ENCODE measurements around the gene LYPD5.
"Not testable (repeated sequence)": the region's sequence is repeated elsewhere in the genome, so short reads cannot be mapped to it uniquely, and the experiment has no call there.

The LYPD5 gene

DNA sequence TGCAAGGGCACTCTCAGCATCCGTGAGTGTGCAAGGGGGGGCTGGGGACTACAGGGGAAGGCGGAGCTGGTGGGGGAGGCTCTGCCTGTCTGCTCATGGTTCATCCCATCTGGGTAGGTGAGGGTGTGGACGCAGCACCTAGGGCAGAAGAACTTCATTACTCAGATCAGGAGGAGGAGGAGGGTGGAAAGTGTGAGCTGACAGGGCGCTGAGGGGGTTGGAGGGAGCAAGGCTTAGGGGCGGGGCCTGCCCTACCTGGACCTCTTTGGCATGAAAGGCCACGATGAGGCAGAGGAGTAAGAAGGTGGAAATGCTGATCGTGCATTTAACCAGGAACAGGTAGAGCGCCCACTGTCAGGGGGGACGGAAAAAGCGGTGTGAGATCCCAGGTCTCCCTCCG lies 26.0 kb downstream of the LYPD5 start:
- DNase-seq = no peak

DNA sequence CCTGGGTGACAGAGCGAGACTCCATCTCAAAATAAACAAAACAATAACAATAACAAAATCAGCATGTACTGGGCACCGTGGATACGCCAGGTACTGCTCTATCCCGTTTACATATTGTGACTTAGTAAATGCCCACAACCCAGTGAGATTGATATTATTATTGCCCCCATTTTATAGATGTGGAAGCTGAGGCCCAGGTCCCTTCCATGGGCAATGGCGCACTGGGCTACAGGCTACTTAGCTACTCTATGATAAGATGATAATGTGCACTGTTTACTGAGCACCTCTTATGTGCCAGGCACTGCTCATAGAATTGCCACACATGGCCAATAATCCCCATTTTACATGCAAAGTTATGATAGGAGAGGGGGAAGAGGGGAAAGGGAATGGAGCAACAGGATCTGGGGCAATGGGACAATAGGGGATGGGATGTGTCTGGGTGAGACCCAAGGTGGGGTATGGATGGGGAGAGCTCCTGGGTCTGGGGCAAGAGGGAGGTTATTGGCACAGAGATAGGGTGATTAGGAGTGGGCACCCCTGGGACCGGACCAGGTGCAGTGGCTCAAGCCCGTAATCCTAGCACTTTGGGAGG lies 26.9 kb downstream of the LYPD5 start:
- no peak for DNase-seq

DNA sequence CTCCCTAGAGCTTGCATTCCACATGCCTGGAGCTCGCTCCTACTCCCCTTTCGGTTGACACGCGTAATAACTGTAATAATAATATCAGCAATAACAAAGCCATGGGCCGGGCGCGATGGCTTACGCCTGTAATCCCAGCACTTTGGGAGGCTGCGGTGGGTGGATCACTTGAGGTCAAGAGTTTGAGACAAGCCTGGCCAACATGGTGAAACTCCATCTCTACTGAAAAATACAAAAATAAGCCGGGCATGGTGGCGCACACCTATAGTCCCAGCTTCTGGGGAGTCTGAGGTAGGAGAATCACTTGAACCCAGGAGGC lies 27.3 kb downstream of the LYPD5 start:
- not testable (repeated sequence) for DNase-seq

DNA sequence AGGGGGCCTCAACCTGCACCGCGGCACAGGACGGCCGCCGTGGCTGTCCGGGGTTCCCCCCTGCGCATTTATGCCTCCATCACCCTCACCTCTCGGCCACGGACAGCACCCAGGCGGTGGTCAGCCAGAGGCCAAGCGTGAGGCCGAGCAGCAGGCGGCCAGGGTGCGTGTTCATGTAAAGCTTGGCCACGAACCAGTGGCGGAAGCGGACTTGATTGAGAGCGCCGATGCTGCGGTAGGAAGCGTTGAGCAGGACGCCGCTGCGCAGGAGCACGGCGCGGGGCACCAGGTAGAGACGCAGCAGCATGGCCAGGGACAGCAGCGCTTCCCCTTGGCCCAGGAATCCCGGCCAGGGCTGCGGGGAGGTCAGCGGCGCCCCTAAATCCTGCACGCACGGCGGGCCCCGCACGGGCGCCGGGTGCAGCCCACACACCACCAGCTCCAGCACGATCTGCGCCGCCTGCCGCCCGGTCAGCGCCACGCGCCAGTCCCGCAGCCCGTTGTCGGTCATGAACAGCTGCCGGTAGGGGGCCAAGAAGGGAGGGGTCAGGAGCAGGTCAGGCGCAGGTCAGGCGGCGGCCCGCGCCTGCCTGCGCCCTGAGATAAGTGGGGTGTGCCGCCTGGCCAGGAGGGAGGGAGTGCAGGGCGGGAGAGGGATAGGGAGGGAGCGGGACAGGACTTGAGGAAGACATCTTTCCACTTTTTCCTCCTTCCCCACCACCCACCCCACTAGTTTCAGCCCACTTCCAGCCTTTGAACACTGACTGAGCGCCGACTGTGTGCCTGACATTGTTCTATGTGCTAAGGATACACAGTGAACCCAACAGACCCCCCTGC lies 27.9 kb downstream of the LYPD5 start:
- DNase-seq = no peak

DNA sequence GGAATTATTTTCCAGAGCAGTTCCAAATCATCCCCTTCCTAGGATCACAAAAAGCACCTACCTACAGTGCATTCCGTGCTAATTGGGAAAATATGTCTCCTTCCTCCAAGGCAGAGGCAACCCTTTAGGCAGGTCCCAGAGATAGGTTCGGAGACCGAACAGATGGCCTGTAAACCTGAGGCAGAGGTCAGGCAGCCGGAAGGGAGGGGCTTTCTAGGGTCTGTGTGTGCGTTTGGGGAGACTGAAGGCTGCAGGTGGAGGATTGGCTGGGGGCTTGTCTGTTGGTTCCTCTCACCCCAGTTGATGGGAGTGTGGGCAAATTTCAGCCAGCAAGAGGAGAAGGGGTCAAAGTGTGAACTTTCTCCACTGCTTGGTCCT lies 28.5 kb downstream of the LYPD5 start:
- DNase-seq = no peak

DNA sequence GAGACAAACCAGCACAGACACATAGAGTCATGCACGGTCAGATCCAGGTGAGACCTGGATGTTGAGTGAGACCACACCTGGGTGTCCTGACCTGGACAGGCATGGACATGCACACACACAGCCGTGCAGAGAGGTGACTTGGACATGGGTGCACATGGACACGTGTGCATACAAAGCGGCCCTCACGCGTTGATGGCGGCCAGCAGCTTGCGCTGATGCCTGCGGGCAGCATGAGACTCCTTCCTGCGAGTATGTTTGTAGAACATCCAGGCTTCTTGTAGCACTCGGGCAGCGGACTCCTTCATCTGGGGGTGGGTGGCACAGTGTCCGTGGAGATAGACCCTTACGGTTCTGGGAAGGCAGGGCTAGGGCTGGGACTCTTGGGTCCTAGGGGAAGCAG lies 33.0 kb downstream of the LYPD5 start:
- no peak for DNase-seq

DNA sequence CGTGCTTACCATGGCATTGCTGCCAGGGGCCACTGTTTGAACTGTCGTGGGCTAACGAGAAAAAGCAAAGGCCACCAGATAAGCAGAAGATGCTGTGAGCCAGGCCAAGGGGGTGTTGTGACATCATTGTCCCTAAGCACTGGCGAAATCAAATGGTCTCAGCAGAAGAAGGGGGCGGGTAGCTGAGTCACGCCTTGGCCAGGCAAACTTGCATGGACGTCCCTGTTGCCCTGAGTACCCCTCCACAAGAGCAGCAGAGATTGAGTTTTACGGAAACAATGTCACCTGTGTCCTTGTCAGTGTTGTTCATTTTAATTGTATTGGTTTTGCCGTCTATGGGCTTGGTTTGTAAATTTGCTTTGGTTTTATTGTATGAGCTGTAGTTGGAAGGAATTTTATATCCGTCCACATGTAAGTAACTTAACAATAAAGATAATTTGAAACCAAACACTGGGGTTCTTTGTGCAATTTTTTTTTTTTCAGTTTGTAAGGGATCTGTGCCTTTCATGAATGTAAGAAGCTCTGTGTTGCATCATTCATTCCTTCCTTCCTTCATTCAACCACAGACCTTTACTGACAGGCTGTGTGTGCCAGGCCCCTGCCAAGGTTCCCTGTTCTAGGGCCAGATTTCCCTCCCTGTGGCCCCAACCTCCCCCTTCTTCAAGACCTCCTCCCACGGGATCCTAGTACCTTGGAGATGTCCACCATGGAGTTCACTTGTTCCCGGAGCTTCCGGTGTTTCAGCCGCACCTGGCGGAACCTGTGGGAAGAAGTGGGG lies 33.8 kb downstream of the LYPD5 start:
- DNase-seq = no peak

DNA sequence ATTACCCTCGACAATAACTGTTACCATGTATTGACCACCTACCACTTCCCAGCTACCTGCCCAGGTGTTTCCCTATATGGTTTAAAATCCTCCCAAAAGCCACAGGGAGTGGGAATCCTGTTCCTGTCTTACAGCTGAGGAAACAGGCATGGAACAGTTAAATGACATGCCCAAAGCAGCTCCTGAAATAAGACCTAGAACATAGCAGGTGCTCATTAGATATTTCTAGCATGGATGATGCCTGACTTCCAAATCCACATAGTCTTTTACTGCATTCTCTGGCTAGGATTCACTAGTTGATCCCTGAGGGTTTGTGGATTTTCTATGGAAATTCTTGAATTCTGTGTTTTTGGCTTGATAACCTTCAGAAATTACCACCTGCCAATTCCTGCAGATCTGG lies 34.4 kb downstream of the LYPD5 start:
- no peak for DNase-seq

DNA sequence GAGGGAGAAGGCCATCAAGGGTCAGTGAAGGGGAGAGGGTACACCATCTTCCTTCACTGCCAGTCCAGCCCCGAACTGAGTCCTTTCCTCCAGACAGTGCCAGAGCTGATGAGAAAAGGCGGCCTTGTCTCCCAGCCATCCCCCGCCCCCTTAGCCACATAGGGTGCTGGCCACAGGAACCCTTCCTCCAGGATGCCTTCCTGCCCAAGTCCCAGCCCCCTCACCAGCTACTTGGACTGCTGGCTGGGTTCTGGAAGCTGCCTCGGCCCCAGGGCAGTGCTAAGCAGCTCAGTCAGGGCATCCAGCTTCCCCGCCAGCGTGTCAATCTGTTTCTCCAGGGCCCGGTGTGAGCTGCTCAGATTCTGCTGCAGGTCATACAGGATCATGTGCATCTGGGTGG lies 34.9 kb downstream of the LYPD5 start:
- no peak for DNase-seq

DNA sequence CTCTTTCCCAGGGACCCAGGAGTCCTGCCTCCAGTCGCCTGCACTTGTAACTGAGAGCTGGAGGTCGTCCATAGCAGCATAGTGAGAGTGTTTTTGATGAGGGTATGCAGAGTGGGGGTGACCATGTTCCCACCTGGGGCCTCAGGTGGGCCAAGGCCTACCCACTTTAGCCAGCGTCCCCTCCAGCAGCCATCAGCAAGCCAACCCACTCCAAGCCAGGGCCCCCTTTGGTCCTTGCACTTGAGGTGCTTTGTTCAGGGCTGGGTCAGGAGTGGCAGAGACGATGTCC lies 35.5 kb downstream of the LYPD5 start:
- no peak for DNase-seq

DNA sequence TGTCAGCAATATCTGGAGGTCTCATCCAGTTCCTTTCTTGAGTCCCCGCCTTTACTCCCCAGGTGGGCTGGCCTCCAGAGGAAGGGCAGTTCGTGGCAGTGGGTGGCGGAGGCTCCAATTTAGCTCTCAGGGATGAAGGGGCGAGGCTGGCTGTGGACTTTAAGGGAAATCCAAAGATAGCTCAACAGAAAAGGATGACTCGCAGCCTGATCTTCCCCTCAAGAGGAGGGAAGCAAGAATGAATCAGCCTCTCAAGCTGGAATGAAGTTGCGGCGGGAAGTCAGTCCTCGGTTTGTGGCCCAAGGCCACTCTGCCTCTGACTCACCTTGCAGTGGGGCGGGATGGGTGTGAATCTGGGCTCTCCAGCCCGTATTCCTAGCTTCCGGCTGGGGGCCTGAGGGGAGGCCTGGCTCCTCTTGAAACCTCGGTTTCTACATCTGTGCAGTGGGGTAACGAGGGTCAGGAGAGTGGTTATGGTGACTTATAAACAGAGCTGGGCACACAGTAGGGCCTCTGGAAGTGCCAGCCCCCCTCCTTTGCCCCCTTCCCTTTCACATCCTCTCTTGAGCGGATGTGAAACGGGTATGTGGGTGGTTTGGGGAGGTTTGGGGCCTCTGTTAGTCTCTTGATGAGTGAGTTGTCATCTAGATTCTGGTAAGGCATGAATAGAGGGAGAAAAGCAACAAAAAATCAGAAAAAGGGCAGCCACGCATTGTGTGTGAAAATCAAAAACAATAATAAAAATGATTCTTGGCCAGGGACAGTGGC lies 37.0 kb downstream of the LYPD5 start:
- no peak for DNase-seq

DNA sequence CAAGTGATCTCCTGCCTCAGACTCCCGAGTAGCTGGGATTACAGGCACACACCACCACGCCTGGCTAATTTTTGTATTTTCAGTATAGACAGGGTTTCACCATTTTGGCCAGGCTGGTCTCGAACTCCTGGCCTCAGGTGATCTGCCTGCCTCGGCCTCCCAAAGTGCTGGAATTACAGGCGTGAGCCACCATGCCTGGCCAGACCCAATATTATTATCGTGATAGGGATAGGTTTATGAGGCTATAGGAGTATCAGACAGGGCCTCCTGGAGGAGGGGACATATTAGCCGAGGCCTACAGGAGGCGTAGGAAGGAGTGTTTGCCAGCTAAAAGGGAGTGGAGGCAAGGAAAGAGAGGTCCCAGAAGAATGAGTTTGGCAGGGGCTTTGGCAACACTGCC lies 37.6 kb downstream of the LYPD5 start:
- DNase-seq = not testable (repeated sequence)

DNA sequence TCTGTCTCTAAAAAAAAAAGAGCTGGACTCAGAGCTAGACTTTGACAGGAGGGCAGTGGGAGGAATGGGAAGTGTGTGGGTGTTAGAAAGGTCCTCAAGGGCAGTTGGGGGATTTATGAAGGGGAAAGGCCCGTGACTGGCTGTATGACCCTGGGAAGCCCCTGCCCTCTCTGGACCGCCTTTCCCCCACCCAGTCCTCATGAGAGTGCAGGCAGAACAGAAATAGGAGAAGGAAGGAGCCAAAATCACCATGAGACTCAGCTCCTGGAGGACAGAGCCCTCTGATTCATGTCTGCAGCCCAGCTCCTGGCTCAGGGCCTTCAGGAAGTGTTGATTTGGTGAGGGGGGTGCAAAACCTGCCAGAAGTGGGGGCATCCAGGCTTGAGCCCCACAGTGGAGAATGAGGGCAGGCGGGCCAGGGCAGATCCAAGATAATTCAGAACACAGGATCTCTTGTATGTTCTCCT lies 38.7 kb downstream of the LYPD5 start:
- no peak for DNase-seq

DNA sequence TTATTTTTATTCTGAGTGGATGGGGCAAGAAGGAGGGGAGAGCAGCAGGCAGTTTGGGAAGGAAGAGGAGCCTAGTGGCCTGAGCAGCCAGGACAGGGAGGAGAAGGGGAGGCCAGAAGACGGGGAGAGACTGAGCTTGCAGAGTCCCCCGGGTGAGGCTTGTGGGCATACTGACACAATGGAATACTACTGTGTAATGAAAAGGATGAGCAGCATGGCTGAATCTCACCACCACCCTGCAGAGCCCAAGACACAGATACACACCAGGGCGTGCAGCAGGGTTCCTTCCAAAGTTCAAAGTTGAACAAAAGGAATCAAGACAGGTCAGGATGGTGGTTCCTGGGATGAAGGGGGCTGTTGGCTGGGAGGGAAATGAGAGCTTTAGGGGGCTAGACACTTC lies 39.4 kb downstream of the LYPD5 start:
- DNase-seq = no peak

DNA sequence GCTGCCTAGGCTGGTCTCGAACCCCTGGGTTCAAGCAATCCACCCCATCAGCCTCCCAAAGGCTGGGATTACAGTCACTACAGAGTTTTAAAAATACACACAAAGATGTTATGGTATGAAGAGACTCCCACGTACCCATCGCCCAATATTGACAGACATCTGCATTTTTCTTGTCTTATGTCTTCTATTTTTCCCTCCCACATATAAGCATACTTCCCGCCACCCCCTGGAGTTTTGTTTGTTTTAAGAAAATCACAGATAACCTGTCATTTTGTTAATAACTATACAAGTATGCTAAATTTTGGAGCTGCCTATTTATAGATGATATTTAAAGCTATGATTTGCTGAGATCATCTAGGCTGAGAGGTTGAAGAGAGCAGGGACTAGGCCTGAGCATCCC lies 41.3 kb downstream of the LYPD5 start:
- DNase-seq = no peak

DNA sequence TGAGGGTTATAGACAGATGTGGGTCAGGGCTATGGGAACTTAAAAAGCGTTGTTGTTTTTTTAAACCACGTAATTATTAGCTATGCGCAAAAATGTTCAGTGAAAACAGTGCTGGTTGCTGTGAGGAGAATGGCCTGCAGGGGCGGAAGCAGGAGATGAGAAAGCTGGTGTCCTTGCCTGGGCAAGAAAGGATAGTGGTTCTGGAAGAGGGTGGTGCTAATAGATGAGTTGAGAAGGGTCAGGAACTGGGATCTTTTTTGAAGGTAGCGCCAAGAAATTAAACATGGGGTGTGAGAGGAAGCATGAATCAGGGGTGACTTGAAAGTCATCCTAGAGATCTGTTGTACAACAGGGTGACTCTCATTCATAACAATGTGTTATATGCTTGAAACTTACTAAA lies 42.7 kb downstream of the LYPD5 start:
- DNase-seq = no peak

DNA sequence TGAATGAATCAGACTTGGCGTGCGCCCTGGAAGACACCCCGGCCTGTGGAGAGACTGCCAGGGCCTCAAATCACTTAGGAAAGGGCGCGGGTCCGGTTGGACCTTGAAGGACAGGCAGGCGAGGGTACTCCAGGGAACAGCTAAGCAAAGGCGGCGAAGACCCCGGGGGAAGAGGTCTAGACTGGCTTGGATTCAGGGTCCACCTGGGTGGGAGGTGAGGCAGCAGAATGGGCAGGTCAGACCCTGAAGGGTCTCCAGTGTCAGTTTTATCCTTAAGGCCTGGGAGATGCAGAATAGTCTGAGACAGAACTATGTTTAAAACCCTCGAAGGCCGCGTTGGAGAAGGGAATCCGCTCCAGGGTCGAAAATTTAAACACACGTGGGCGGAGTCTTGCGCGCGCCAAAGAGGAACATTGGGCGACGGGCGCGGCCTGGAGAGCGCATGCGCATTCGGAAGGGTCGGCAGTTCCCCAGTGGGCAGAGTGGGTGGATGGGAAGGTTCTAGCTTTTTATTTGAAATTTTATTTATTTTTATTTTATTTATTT lies 46.9 kb downstream of the LYPD5 start:
- DNase-seq = peak; percentile 70

DNA sequence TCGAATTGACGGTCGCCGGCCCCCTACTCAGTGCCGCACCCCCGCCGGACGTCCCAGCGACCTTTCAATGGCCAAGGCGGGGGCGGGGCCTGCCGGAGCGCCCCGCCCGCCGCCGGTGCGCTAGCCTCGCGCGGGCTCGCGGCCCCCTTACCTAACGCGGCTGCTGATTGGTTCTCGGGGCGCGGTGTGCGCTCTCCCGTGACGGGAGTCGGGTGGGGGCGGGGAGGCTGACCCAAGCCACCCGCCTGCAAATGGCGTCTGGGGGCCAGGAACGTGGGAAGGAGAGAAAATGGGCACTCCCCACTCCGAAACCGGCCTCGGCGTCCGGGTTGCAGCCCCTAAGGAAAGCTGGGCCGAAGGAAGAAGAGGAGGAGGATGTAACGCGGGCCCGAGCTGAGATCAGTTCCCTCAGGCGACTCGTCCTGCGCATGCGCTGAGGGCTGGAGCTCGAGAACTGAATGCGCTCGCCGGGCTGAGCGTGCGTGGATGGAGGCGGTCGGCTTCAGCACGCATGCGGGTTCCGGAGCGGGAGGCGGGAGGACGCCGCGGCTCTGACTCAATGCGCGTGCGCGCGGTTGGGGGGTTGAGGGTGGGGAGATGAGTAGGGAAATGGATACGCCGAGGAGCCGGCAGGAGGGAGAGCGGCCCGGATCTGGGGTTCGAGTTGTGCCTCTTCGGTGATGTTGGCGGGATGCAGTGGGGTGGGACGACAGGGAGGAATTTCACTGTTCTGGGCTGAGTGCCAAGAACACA lies 47.6 kb downstream of the LYPD5 start, which contains the start of gene SMG9:
Gene SMG9 (minus strand): TSS at position 460 of the 753 bp plus-strand sequence. CDS start 4,221 bp downstream, outside the sequence.
- peak; percentile 92 for DNase-seq

DNA sequence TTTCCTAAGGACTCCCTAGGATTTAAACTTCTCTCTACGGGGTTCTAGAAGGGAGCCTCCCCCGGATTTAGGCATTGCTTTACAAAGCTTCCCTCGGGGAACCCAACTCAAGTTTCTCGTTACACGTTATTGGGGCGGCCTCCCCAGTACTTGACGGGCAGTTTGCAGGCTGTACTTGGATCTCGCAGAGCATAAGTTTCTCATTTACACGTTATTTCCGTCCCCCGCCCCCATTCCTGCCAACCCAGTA lies 48.1 kb downstream of the LYPD5 start:
- no peak for DNase-seq

DNA sequence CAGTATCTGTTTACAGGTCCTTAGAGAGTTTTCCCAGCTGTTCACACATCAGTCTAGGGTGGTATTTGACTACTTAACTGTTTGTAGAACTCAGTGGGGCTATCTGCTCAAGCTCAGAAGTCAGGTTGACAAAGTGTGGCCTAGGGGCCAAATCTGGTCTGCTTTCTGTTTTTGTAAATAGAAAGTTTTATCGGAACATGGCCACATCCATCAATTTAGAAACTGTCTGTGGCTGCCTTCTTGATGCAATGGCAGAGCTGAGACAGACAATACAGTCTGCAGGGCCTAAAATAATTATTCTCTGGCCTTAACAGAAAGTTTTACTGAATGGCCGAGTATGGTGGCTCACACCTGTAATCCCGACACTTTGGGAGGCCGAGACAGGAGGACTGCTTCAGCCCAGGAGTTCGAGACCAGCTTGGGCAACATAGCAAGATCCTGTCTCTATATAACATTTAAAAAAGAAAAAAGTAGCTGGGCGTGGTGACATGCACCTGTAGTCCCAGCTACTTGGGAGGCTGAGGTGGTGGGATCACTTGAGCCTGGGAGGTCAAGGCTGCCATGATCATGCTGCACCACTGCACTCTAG lies 49.9 kb downstream of the LYPD5 start:
- no peak for DNase-seq

DNA sequence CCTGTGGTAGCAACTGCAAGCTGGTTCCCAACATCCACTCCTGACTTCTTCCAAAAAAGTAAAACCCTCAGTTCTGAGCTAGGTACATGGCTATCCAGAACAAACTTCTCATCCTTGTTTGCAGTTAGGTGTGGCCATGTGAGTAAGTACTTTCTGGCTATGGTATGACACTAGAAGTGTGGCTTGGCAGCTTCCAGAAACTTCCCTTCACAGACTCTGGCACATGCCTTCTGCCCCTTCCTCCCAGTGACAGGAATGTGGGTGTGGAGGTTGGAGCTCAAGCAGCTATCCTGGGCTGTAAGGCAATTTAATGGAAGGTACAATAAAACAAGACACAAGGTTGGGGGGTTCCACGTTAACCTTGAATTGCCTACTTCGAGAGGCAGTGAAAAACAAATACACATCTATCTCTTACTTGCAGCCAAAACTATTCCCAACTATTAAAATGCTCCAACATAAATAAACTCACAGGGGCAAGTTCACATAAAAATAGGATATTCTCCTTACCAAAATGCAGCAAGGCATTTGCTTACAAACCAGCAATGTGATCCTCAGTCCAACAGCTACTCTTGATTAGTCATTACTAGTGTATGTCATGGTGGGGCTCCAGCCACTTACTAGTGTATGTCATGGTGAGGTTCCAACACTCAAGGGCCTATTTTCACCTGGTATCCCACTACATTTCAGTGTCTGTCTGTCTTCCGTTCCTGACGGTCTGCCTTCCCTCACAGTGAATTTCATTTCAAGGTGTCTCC lies 50.6 kb downstream of the LYPD5 start:
- DNase-seq = no peak

DNA sequence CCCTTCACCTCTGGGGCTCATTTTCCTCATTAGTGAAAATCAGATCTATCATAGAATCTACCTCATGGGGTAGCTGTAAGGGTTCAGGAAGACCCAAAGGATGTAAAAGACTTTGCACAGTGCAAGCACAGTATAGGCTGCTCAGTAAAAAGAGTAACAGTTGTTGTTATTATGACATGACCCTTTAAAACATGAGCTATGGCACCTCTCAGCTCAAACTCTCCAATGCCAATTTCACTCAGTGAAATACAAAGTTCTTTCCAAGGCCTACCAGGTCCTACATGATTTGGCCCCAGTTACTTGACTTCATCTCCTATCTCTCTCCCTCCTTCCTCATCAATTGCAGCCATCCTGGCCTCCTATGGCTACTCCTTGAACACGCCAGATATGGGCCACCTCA lies 52.3 kb downstream of the LYPD5 start:
- no peak for DNase-seq

All from NCI-H1694 treated with DMSO at 0.1 percent for 48 hours (cell line).